ENCODE data around the gene PRPH2. TPM values are rescaled to one million over a fixed set of nuclear protein-coding genes. Genes with fewer than 3 reads are reported as not detected.
"Not testable (repeated sequence)": the region's sequence is repeated elsewhere in the genome, so short reads cannot be mapped to it uniquely, and the experiment has no call there.

The PRPH2 gene
- total and polyA plus RNA-seq, 11 donors = 0.23 to 2.6 (median 0.91) TPM

DNA sequence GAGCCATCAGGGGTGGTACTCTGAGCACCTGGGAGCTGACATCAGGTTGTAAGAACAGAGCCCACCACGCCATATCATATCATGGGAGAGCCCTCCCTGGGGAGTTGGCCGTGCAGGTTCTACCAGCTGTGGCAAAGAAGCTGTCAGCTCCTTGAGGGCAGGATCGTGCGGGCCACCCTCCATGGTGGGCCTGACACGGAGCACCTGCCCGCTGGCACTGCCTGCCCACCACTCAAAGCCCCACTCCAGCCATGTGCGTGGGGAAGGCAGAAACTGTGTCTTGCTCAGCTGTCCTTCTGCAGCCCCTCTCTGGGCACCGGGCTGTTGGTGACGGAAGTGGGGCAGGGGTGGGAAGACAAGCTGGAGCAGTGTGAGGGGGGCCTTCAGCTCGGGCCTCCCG is 14.3 kb downstream of the PRPH2 start:
- no peak overlapping the region for H3K4me3 ChIP-seq
- TF ChIP-seq CTCF (IDR thresholded peaks at IDR 0.05) (no peak), POLR2A (IDR thresholded peaks at IDR 0.05) (no peak)
- H3K27me3 ChIP-seq = no peaks in the 10 kb centered on the region
- intact Hi-C loops (cut with DNase I) = no loop called here
- H3K9me3 ChIP-seq = peaks cover 0 to 11% (median 6%) of the 10 kb centered on the region in 12 donors
- H3K4me1 ChIP-seq = peaks cover 0 to 20% (median 0%) of the 10 kb centered on the region in 12 donors
- 94 to 100% (median 95%) methylated on average over 2 to 11 of the region's 11 CpGs for WGBS, 4 donors
- no peaks in the 10 kb centered on the region for H3K36me3 ChIP-seq
- H3K27ac ChIP-seq = no peak overlapping the region
- DNase-seq (no peak), ATAC-seq (no peak)

GRCh38 chr6:42707595-42707994 is 14.8 kb downstream of the PRPH2 start:
- no peak for ATAC-seq

GRCh38 chr6:42704937-42705374 is 17.4 kb downstream of the PRPH2 start:
- H3K4me1 ChIP-seq = peaks cover 0 to 14% (median 0%) of the 10 kb centered on the region in 12 donors
- H3K27ac ChIP-seq = peak overlapping the region in 2 of 12 donors; percentile 5 to 35
- no peak for TF ChIP-seq POLR2A (IDR thresholded peaks at IDR 0.05)
- TF ChIP-seq CTCF (IDR thresholded peaks at IDR 0.05) = no peak
- peak overlapping the region in 2 of 12 donors; percentile 55 to 57 for H3K4me3 ChIP-seq
- intact Hi-C loops (cut with DNase I) = no loop called here
- 80 to 93% (median 92%) methylated on average over 4 of the region's 4 CpGs for WGBS, 4 donors
- ATAC-seq (no peak), DNase-seq (no peak)
- no peaks in the 10 kb centered on the region for H3K27me3 ChIP-seq
- H3K36me3 ChIP-seq = no peaks in the 10 kb centered on the region
- no peaks in the 10 kb centered on the region for H3K9me3 ChIP-seq

More at GRCh38 chr6:42707595-42707994, 14.8 kb downstream of the PRPH2 start:
- Histone ChIP-seq H3K27ac (no peak overlapping the region), H3K4me1 (peaks cover 0 to 20% (median 0%) of the 10 kb centered on the region in 12 donors), H3K4me3 (no peak overlapping the region), H3K9me3 (peaks cover 0 to 11% (median 6%) of the 10 kb centered on the region in 12 donors), H3K27me3 (no peaks in the 10 kb centered on the region), H3K36me3 (no peaks in the 10 kb centered on the region)
- 87 to 96% (median 91%) methylated on average over 7 of the region's 7 CpGs for WGBS, 4 donors
- DNase-seq = no peak
- intact Hi-C loops (cut with DNase I) = no loop called here
- TF ChIP-seq POLR2A (IDR thresholded peaks at IDR 0.05) = no peak
- TF ChIP-seq CTCF (IDR thresholded peaks at IDR 0.05) = no peak

DNA sequence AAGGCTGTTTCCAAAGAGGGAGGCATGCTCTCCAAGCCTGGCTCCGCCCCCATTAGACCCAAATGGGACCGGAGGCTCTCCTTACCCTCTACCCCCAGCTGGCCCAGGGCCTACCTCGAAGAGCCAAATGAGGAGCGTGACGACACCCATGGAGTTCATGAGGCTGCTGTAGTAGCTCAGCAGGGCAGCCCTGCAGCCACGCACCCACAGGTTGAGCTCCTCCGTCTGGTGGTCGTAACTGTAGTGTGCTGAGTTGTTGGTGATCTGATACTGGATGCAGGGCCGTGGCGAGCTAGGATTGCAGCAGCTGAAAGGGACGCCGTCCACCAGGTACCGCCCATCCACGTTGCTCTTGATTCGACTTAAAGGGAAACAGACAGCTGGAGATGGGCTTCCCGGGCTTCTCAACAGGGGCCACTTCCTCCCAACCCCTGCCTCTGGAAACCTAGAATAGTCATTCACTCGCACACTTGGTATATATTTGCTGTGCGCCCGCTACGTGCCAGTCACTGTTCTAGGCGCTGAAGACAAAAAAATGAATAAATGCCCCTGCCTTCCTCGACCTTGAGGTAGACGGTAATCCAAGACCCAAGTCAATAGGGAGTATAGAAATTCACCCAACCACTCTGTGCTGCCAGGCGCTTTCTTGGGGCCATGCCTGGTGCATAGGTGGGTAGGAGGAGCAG is 18.0 kb downstream of the PRPH2 start:
- TF ChIP-seq POLR2A (IDR thresholded peaks at IDR 0.05) = no peak
- no peak for TF ChIP-seq CTCF (IDR thresholded peaks at IDR 0.05)
- intact Hi-C loops (cut with DNase I) = no loop called here
- DNase-seq = peak; percentile 25 to 81 (median 70)
- Histone ChIP-seq H3K27ac (peak overlapping the region in 2 of 12 donors; percentile 5 to 35), H3K4me1 (peaks cover 0 to 13% (median 0%) of the 10 kb centered on the region in 12 donors), H3K36me3 (no peaks in the 10 kb centered on the region), H3K27me3 (no peaks in the 10 kb centered on the region), H3K9me3 (no peaks in the 10 kb centered on the region), H3K4me3 (peak overlapping the region in 11 of 12 donors; percentile 25 to 57 (median 50))
- 19 to 48% (median 40%) methylated on average over 18 to 24 of the region's 24 CpGs for WGBS, 4 donors
- peak; percentile 43 to 93 (median 82) for ATAC-seq

- H3K27me3 ChIP-seq; H3K36me3 ChIP-seq; intact Hi-C loops (cut with DNase I); H3K4me3 ChIP-seq; H3K9me3 ChIP-seq; DNase-seq; H3K27ac ChIP-seq; ATAC-seq: not testable (repeated sequence)
- peaks cover 0 to 13% (median 0%) of the 10 kb centered on the region in 12 donors for H3K4me1 ChIP-seq
- 97 to 99% (median 98%) methylated on average over 3 of the region's 3 CpGs for WGBS, 4 donors
Observed at GRCh38 chr6:42702786-42703185, 19.6 kb downstream of the PRPH2 start.

Measured in heart left ventricle (tissue), 16 donors.